WTC11 (cell line): ENCODE measurements around the gene EML4. TPM values are rescaled to one million over a fixed set of nuclear protein-coding genes. Genes with fewer than 3 reads are reported as not detected.

Experiments
- ATAC-seq: fragments of 200-7000 bp; cut with Tn5 transposase; 2 replicates; pipeline ENCODE4 v1.10.0; 2021; ENCODE audit warnings: mild to moderate bottlenecking, moderate library complexity
- CTCF ChIA-PET: fragments of 300-600 bp; sonication (Branson Sonifier 250); formaldehyde crosslinking; loops from one replicate; lab custom pipeline; 2021; ENCODE audit warnings: antibody characterized with exemption; lab: Charles Lee
- POLR2A ChIA-PET: fragments of 350-600 bp; sonication (Branson Sonifier 250); formaldehyde crosslinking; loops from one replicate; lab custom pipeline; 2021; ENCODE audit warnings: antibody characterized with exemption; lab: Charles Lee
- DNase-seq: peaks from one replicate; pipeline ENCODE4 v3.0.0; 2021; ENCODE audit warnings: low spot score
- H3K27ac Mint-ChIP-seq: 2 replicates; pipeline ENCODE4 v1.8.0; 2021; ENCODE audit warnings: mixed read lengths
- H3K27me3 Mint-ChIP-seq: 2 replicates; pipeline ENCODE4 v1.8.0; 2021; ENCODE audit warnings: low read depth, mild to moderate bottlenecking, moderate library complexity, mixed read lengths
- H3K36me3 Mint-ChIP-seq: 2 replicates; pipeline ENCODE4 v1.8.0; 2021; ENCODE audit warnings: mixed read lengths
- H3K4me1 Mint-ChIP-seq: 2 replicates; pipeline ENCODE4 v1.8.0; 2022; ENCODE audit warnings: mixed read lengths
- H3K4me3 Mint-ChIP-seq: 2 replicates; pipeline ENCODE4 v1.8.0; 2021; ENCODE audit warnings: mild to moderate bottlenecking, moderate library complexity, mixed read lengths
- H3K9me3 Mint-ChIP-seq: 2 replicates; pipeline ENCODE4 v1.8.0; 2021; ENCODE audit warnings: mixed read lengths
- ETV6 ChIP-seq: sonication (generic); formaldehyde crosslinking; IDR thresholded peaks from 2 replicates; pipeline ENCODE4 v1.8.1; 2022; ENCODE audit warnings: mild to moderate bottlenecking, missing genetic modification reagents
- GABPB1 ChIP-seq: sonication (generic); formaldehyde crosslinking; IDR thresholded peaks from 2 replicates; pipeline ENCODE4 v1.8.1; 2023; ENCODE audit warnings: mild to moderate bottlenecking, missing genetic modification reagents
- KAT7 ChIP-seq: sonication (generic); formaldehyde crosslinking; IDR thresholded peaks from 2 replicates; pipeline ENCODE4 v1.8.1; 2023; ENCODE audit warnings: missing genetic modification reagents, mild to moderate bottlenecking, borderline replicate concordance
- ZNF219 ChIP-seq: sonication (generic); formaldehyde crosslinking; IDR thresholded peaks from 2 replicates; pipeline ENCODE4 v1.8.0; 2023; ENCODE audit warnings: missing genetic modification reagents, mild to moderate bottlenecking, borderline replicate concordance
- ZNF263 ChIP-seq: sonication (generic); formaldehyde crosslinking; IDR thresholded peaks from 2 replicates; pipeline ENCODE4 v1.8.1; 2022; ENCODE audit warnings: low read depth, mild to moderate bottlenecking, moderate library complexity, missing genetic modification reagents
- total RNA-seq: library from RNA; stranded (reverse); gene quantifications from 3 replicates; pipeline ENCODE4 v1.2.3, GENCODE V29; 2021
- TF ChIP-seq, protein P1 (sequence below): sonication (generic); formaldehyde crosslinking; IDR thresholded peaks from 2 replicates; pipeline ENCODE4 v1.8.0; 2022; ENCODE audit warnings: mild to moderate bottlenecking, missing genetic modification reagents
- TF ChIP-seq, protein P2 (sequence below): fragments of 250-450 bp; sonication (Bioruptor Pico); IDR thresholded peaks from 2 replicates; pipeline ENCODE4 v1.9.0; 2021; ENCODE audit warnings: mild to moderate bottlenecking, borderline replicate concordance

EML4 gene
- total RNA-seq, 1 experiment from 2014 or later, result 89.9 TPM

DNA sequence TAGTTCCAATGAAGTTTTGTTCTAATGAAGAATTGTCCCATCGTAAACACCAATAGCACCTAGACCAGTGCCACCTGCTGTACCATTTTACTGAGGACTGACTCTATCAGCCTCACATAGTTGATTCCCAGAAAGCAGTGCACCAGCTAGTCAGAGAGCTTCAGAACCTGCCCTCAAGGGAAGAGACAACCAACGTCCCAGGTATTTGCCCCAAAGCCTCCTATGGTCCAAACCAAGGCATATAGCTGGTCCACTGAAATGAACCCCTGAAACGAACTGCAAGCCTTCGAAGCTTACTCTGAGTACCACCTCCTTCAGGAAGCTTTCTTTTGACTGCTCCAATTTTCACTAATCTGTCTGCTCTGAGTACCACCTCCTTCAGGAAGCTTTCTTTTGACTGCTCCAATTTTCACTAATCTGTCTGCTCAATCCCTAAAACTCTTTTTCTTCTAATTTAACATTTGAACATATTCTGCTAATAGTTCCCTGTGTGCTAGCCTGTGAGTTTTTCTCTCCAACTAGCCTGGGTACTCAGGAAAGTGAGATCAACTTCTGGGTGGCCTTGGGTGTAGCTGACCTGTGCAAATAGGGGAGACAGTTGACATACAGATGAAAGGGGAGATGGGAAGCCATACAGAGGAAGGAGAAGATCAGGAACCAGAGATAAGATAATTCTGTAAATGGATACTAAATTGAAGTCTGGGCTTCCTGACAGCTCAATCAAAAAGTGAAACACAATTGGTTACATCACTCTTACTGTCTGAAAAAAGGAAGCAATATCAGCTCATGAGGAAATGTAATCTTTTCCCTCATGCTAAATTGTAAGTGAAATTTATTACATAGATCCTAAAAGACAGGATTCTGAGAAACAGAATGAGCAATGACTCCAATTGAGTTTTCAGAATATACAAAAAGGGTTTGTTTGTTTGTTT, 33.5 kb upstream of the EML4 start:
- no peak overlapping the region for H3K27ac Mint-ChIP-seq
- CTCF ChIA-PET, result interaction anchor here (0.6 kb wide), 2 partner anchors 47 to 185 kb away, joined by 3 read pairs; no protein-coding TSS in a partner anchor

DNA sequence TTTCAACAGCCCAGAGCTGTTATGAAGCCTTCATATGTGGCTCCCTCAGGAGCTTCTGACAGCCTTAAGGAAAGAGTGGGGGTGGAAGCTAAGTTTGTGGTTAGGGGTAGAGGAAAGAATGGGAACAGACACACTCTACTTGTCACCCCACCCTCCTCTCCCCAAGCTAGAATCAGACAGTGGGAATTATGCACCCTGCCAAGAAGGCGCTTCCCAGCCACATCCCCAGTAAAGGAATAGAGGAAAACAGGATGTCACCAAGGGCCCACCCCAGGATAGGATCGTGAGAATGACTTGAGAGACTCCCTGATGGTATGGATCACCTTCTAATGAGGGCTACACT, 32.4 kb upstream of the EML4 start:
- DNase-seq (no peak), ATAC-seq (no peak)
- Mint-ChIP-seq H3K4me3 (no peak overlapping the region), H3K9me3 (no peaks in the 10 kb centered on the region), H3K36me3 (no peaks in the 10 kb centered on the region), H3K4me1 (peaks cover 55% of the 10 kb centered on the region), H3K27me3 (peaks cover 11% of the 10 kb centered on the region), H3K27ac (no peak overlapping the region)
- CTCF ChIA-PET, result interaction anchor here (0.6 kb wide), 1 partner anchor 48 kb away, joined by 3 read pairs; no protein-coding TSS in a partner anchor
- no peak for TF ChIP-seq KAT7 (CRISPR knock-in tag)
- TF ChIP-seq, protein P1, sequence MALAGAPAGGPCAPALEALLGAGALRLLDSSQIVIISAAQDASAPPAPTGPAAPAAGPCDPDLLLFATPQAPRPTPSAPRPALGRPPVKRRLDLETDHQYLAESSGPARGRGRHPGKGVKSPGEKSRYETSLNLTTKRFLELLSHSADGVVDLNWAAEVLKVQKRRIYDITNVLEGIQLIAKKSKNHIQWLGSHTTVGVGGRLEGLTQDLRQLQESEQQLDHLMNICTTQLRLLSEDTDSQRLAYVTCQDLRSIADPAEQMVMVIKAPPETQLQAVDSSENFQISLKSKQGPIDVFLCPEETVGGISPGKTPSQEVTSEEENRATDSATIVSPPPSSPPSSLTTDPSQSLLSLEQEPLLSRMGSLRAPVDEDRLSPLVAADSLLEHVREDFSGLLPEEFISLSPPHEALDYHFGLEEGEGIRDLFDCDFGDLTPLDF (CRISPR knock-in tag), result no peak
- POLR2A ChIA-PET, result no interaction called here

More for the DNA sequence above, 33.5 kb upstream of the EML4 start:
- ATAC-seq (no peak), DNase-seq (no peak)
- no peak overlapping the region for H3K4me3 Mint-ChIP-seq
- no peaks in the 10 kb centered on the region for H3K36me3 Mint-ChIP-seq
- H3K27me3 Mint-ChIP-seq, result peaks cover 11% of the 10 kb centered on the region
- H3K9me3 Mint-ChIP-seq, result no peaks in the 10 kb centered on the region
- TF ChIP-seq ZNF263, result no peak
- TF ChIP-seq GABPB1 (CRISPR knock-in tag), result peak; percentile 90
- TF ChIP-seq, all 79 proteins: peak for 1
- peaks cover 51% of the 10 kb centered on the region for H3K4me1 Mint-ChIP-seq
- POLR2A ChIA-PET, result no interaction called here

DNA sequence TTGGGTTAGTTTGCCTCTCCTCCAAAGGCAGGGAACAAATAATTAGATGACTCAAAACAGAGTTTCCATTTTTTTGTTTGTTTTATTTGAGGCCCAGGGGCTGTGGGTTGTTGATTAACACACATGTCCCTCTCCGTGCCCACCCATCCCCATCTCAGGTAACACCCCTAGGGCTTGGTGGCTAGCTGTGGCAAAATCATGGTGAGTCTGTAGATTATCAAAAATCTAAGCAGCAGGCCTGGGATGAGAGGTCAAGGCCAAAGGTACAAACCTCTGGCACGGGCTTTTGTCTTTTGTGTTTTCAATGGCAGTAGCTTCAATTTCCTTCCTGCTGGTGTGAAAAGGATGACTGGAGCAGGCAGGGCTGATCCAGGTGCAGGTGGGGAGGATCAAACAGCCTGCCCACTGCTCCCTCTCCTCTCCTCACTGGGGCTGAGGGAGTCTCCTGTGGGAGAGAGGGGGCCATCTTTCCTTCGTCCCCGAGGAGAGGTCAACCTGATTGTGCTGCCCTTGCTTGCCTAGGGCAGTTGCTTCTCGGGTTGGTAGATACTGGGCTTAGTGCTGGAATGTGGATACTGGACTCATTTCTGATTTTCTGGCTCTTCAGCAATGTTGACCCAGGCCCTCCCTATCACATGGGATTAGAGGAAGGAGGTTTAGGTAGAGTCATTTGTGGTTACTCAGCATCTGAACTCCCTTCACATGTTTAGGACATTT, 31.9 kb upstream of the EML4 start:
- Mint-ChIP-seq H3K4me3 (no peak overlapping the region), H3K36me3 (no peaks in the 10 kb centered on the region), H3K27me3 (peaks cover 11% of the 10 kb centered on the region), H3K27ac (0 out of 2 replicates have a peak overlapping the region, but pooled peaks have one; percentile 16), H3K9me3 (no peaks in the 10 kb centered on the region), H3K4me1 (peaks cover 55% of the 10 kb centered on the region)
- DNase-seq (no peak), ATAC-seq (no peak)
- POLR2A ChIA-PET, result no interaction called here
- CTCF ChIA-PET, result no interaction called here
- 0 out of 2 replicates have a peak, but pooled peaks have one; percentile 22 for TF ChIP-seq ETV6 (CRISPR knock-in tag)
- TF ChIP-seq, protein P2, sequence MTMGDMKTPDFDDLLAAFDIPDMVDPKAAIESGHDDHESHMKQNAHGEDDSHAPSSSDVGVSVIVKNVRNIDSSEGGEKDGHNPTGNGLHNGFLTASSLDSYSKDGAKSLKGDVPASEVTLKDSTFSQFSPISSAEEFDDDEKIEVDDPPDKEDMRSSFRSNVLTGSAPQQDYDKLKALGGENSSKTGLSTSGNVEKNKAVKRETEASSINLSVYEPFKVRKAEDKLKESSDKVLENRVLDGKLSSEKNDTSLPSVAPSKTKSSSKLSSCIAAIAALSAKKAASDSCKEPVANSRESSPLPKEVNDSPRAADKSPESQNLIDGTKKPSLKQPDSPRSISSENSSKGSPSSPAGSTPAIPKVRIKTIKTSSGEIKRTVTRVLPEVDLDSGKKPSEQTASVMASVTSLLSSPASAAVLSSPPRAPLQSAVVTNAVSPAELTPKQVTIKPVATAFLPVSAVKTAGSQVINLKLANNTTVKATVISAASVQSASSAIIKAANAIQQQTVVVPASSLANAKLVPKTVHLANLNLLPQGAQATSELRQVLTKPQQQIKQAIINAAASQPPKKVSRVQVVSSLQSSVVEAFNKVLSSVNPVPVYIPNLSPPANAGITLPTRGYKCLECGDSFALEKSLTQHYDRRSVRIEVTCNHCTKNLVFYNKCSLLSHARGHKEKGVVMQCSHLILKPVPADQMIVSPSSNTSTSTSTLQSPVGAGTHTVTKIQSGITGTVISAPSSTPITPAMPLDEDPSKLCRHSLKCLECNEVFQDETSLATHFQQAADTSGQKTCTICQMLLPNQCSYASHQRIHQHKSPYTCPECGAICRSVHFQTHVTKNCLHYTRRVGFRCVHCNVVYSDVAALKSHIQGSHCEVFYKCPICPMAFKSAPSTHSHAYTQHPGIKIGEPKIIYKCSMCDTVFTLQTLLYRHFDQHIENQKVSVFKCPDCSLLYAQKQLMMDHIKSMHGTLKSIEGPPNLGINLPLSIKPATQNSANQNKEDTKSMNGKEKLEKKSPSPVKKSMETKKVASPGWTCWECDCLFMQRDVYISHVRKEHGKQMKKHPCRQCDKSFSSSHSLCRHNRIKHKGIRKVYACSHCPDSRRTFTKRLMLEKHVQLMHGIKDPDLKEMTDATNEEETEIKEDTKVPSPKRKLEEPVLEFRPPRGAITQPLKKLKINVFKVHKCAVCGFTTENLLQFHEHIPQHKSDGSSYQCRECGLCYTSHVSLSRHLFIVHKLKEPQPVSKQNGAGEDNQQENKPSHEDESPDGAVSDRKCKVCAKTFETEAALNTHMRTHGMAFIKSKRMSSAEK, result no peak

DNA sequence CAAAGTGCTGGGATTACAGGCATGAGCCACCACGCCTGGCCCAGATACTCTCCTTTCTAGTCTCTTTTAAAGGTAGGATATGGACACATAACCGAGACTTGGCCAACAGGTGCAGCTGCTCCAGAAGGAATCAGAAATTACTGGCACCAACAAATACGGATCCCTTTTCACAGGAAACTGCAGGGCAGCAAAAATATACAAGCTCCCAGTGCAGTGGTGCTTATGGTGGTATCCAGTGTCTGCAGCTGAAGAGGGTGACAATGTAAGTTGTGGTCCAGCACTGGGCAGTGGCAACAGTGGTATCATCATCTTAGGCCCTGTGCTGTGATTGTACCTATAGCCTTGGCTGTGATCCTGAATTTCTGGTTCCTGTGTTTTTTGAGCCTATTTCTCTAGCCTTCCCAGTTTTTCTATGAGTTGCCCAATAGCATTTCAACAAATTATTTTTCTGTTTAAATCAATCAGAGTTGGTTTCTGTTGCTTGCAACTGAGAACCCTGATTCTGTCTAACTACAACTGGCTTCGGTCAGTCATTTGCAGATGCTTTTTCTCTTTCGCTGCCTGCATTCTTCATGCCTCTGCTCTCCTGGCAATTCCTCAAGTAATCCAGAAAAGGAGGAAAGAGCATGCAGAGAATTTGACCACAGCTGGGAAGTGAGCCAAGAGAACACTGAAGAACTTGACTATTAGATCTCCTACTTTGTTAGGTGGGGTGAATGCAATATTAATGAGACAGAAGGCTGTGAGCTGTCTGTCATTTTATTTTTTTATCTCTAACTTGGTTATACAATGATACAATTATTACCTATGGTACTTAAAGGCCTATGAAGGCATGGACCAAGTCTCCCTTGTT, 30.8 kb upstream of the EML4 start:
- CTCF ChIA-PET, result no interaction called here
- ATAC-seq (no peak), DNase-seq (no peak)
- no peaks in the 10 kb centered on the region for H3K9me3 Mint-ChIP-seq
- no peaks in the 10 kb centered on the region for H3K36me3 Mint-ChIP-seq
- peak overlapping the region; percentile 54; the same call in 1 of the 2 replicates for H3K27ac Mint-ChIP-seq
- H3K4me1 Mint-ChIP-seq, result peaks cover 52% of the 10 kb centered on the region
- POLR2A ChIA-PET, result interaction anchor here (0.6 kb wide), 1 partner anchor 93 kb away, joined by 5 read pairs; no protein-coding TSS in a partner anchor
- peaks cover 7% of the 10 kb centered on the region for H3K27me3 Mint-ChIP-seq
- TF ChIP-seq ZNF219, result no peak
- TF ChIP-seq GABPB1 (CRISPR knock-in tag), result 0 out of 2 replicates have a peak, but pooled peaks have one; percentile 17
- H3K4me3 Mint-ChIP-seq, result no peak overlapping the region
